IPS-11a (cell line): ENCODE data around the gene DDAH2.

Experiments
- H3K4me3 ChIP-seq: one replicate; pipeline ENCODE4 v1.5.1; 2013; ENCODE audit warnings: low read depth, low read length, control low read depth

DDAH2 gene

DNA sequence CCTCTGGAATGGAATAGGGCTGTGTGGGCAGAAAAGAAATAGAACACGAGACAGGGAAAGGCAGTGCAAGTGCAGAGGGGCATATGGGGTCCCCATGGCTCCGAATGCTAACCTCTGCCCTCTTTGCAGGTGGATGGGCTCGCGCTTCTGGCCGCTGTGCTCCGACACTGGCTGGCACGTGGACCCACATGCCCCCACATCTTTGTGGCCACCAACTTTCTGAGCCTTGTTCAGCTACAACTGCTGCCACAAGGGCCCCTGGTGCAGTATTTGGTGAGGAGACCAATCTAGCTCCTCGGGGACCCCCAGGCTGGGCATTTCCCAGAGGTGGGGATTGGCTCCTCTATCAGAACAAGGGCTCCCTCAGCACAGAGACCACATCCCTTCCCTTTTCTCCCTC, 32.2 kb upstream of the DDAH2 start:
- H3K4me3 ChIP-seq, result no peak overlapping the region

DNA sequence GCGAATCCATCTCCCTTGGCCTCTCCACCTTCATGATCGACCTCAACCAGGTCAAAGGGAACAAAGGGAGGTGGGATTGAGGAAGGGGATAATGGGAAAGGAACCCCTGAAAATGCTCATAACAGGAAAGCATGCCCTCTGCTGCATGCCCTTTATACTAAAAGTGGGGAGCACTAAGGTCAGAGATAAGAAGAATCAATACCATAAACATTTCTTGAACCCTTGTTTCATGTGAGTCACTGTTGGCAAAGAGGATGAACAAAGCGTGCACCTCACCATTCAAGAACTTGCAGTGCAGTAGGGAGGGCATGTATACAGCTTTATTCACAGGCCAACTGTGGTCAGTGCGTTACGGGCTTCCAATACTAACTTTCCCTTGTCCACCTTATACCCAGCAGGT, 31.7 kb upstream of the DDAH2 start:
- no peak overlapping the region for H3K4me3 ChIP-seq

DNA sequence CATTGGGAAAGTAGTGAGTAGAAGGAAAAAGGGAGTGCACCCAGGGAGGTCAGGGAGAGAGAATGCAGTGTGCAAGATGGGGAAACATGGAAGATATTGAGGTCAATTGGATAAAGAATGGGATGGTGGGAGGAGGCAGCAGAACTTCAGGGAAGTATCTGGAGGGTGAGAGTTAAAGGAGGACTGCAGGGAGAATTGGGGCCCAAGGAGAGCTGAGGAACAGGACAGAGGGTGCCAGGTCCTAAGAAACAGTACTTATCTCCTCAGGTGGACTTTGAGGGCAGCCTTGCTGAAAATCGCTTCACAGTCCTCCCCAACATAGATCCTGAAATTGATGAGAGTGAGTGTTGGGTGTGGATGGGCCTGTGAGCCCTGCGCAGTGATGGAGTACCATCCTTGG, 29.2 kb upstream of the DDAH2 start:
- H3K4me3 ChIP-seq, result no peak overlapping the region

DNA sequence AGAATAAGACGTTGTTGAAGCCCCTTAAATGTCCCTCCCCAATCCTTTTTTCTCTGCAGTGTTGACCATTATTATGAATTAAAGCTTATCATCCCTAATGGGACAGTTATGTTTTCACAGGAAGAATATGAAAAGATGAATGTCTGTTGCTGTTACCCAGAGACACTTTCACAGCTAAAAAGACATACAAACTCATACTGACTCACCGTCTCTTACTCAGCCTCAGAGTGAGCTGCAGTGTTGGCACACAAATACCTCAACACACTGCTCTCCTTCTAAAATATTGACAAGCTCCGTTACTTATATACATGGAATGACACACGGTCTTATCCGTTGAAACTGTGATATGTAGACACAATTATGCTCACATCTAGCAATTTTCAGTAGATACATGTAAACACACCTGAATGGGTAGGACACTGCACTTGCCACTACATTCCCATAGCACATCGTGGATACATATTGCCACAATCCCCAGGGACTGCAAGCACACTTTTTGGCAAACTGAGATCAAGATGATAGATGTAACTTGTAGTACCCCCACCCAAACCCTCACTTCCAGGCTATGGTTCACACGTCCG, 23.7 kb upstream of the DDAH2 start:
- no peak overlapping the region for H3K4me3 ChIP-seq

DNA sequence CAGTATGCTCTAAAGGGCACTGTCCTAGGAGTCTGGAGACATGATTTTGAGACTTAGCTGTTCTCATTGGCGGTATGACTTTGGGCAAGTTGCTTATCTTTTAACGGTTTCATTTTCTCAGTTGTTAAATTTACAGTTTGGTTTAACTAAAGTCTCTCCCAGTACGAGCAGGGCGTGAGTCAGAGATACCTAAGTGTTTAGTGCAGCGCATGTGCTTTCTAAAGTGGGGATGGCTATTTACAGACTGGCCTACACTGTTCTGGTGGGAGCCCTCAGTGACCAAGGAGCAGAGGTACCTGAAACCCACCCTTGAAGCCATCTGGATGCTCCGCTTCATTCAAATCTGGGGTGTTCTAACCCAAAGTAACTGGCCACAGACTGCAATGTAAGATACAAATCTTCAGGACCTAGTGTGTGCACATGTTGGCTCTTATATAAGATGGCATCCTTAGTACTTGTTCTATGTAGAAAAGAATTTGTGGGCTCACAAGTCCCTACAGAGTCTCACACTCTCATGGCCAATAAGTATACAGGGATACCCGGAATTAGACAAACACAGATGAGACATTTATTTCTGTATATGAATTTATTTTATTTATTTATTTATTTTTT, 21.4 kb upstream of the DDAH2 start:
- no peak overlapping the region for H3K4me3 ChIP-seq

DNA sequence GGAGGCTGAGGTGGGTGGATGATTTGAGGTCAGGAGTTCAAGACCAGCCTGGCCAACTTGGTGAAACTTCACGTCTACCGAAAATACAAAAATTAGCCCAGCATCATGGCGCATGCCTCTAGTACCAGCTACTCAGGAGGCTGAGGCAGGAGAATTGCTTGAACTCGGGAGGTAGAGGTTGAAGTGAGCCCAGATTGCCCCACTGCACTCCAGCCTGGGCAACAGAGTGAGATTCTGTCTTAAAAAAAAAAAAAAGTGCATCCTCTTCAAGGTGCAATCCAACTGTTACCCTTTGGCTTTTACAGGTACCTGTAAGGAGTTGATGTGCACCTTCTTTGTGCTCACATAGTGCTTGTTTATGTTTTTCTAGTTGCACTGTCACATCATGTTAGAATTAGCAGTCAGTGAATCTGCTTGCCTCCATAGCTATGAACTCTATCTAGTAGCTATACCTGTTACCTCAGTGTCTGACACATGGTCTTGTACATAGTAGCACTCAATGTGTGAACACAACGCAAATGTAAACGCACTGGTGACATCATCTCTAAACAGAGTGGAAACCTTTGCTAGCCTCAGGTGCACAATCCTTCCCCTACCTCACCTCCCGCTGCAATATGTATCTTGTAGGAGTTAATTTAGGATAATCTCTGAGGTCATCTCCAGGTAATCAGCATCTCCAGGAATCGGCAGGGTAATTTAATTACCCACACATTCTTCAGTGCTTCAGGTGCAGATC, 20.4 kb upstream of the DDAH2 start:
- H3K4me3 ChIP-seq, result no peak overlapping the region

DNA sequence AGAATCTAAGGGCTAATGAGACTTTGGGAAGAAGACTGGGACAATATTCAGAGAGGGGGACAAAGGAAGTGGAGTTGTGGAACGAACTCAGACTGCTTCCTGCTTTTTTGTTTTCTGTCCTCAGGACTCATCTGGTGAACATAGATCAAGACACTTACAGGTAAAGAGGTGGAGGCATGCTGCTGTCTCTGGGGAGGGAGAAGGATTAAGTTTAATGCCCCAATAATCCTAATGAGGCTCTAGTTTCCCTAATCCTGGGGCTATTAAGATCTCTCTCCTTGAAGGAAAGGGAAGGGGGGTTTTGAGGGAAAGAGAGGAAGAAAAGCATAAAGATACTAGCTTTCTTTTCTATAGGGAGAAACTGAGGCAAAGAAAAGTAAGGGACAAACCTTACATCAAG, 15.3 kb upstream of the DDAH2 start:
- no peak overlapping the region for H3K4me3 ChIP-seq

DNA sequence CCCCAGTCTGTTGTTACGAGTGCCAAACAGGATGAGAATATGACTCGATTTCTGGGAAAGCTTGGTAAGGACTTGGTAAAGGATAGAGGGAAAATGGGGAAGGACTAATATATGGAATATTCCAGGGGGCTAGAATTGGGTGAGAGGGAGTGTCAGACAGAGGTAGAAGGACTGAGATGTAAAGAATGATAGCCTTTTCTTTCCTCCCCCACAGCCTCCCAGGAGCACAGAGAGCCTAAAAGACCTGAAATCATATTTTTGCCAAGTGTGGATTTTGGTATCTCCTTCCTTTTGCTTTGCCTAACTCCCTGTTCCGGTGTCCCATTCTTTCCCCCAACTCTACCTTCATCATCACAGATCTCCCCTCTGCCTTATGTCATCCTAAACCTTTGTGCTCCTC, 13.8 kb upstream of the DDAH2 start:
- H3K4me3 ChIP-seq, result no peak overlapping the region

DNA sequence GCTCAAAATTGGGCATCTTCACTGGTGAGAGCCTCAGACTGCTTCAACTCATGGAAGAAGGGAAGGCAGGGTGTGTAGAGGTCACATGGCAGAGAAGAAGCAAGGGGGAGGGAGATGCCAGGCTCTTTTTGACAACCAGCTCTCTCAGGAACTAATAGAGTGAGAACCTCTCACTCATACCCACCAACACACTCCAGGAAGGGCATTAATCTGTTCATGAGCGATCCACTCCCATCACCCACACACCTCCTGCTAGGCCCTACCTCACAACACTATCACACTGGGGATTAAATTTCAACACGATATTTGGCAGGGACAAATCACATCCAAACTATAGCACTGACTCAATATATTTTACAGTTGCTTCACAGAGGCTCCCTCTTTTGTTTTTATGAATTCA, 12.7 kb upstream of the DDAH2 start:
- no peak overlapping the region for H3K4me3 ChIP-seq

DNA sequence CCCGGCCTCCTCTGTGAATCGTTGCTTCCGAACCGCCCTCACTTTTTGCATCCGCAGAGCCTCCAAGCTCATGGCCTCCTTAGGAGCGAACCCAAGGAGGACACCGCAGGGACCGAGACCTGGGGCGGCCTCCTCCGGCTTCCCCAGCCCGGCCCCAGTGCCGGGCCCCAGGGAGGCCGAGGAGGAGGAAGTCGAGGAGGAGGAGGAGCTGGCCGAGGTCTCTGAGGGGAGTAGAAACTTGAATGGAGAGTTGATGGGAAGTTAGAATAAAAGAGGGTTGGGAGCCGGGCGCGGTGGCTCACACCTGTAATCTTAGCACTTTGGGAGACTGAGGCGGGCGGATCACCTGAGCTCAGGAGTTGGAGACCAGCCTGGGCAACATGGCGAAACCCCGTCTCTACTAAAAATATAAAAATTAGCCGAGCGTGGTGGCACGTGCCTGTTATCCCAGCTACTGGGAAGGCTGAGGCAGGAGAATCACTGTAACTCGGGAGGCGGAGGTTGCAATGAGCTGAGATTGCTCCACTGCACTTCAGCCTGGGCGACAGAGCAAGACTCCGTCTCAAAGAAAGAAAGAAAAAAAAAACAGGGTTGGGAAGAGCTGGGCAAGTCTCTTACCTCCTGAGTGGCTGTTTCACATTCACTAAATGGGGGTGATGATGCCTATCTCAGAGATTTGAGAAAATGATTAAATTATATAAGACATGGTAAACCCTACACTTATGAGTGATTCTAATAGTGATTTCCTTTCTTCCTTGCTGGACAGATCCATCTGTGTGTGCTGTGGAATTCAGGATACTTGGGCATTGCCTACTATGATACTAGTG, 11.5 kb upstream of the DDAH2 start:
- peak overlapping the region; percentile 40 for H3K4me3 ChIP-seq

DNA sequence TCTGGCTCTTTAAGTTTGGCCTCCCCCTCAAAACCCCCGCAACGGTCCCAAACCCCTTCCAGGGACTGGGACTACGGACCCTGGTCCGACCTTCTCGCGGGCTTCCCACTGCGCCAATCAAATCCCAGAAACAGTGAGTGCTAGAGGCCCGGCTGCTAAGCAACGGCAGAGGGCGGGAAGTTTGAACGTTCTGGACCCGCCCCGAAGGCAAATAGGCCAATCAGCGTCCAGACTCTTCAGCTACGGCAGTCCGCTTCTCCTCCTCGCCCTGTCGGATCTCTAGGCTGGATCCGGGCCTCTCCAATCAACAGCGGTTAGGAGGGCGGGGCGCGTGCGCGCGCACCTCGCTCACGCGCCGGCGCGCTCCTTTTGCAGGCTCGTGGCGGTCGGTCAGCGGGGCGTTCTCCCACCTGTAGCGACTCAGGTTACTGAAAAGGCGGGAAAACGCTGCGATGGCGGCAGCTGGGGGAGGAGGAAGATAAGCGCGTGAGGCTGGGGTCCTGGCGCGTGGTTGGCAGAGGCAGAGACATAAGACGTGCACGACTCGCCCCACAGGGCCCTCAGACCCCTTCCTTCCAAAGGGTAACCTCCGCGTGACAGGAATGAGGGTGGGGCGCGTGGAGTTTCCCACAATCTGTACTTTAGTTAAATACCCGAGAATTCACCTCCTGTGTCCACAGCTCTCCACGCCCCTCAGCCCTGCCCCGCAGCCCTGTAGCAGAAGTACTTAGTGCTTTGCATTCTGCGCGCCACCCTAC, 10.7 kb upstream of the DDAH2 start, which contains the start of gene MSH5:
MSH5 (plus strand) TSS at position 367 of the 758 bp plus-strand sequence. CDS start 462 bp downstream, outside the sequence.
- peak within 1 kb of the TSS; percentile 40 for H3K4me3 ChIP-seq

DNA sequence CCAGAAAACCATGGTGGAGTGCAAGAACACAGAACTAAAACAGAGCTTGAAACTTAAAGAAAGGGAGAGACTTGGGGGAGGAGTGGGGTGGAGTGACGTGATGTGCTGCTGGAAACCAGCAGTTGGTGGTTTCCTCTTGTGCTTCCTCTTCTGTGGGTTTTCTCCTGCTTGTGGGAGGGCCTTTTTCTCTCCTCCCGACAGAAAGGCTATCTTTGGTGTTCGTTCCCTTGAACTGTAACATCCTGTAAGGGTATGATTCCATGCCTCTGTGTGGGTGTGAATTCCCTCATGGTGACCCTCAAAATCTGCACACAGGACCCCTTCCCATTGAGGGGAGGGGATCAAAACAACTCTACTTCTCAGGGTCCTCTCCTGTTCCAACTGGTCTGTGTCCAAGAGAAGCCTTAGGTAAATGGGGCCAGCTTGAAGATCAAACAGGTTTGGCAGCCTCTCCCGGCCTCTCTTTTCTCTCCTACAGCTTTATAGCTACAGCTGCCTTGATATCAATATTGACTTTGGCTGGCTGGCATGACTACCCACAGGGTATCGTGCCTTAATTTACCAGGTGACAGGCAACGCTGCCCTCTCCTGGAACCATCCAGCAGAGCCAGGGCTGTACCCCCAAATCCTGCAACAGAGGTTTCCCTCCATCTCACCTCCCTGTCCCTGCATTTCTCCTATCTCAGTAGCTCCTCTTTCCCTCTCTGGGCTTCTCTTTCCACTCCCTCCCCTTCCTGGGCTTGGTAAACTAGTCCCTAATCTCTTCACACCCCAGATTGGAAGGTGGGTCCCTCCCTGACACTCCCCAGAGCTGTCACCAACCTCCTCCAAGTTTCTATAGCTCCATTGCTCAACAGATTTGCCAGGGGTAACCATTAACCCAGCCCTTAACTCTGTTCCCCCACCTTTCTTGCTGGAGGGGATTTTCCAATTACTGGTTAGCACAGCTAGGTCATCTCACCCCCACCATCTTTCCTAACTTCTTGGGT, 9.2 kb upstream of the DDAH2 start:
- no peak overlapping the region for H3K4me3 ChIP-seq

DNA sequence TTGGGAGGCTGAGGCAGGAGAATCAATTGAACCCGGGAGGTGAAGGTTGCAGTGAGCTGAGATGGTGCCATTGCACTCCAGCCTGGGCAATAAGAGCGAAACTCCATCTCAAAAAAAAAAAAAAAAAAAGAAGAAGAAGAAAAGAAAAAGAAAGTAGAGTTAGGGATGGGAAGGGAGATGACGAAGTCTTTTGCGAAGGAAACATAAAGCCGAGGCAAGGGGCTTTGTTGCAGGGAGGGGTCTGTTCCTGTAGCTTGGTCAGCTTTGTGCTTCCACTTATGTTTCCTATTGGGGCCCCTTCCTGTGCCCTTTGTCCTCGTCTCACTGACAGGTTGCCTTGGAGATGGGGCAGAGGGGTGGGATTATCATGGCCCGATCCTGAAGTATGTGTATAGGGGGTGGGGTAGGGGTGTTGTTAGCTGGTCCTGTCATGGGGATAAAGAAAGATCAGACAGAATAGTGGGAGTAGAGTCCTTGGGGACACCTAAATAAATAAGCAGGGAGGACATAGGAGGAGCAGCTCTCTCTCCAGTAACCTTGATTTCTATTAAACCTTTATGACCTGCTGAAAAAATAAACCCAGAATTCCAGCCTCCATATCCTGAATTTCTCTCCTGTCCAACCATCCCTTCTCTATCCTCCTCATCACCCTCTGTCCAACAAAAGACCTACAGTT, 8.4 kb upstream of the DDAH2 start:
- H3K4me3 ChIP-seq, result no peak overlapping the region

DNA sequence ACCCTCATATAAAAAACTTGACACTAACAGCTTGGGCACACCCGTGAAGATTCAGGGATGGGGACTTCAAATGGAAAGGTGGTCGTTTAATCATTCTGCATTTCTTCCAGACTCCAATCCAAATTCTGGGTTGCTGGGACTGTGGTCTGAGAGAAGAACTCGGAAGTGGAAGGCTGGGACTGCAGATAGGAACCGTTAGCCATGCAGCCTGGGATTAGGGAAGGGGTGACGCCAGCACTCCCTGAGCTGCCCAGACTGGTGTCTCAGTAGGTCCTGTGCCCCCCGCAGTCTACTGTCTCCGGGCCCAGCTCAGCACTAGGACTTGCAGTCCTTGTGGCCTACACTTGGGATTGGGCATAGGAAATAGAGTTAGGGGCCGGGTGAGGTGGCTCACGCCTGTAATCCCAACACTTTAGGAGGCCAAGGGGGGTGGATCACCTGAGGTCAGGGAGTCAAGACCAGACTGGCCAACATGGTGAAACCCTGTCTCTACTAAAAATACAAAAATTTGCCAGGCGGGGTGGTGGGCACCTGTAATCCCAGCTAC, 7.7 kb upstream of the DDAH2 start:
- H3K4me3 ChIP-seq, result peak overlapping the region; percentile 83

DNA sequence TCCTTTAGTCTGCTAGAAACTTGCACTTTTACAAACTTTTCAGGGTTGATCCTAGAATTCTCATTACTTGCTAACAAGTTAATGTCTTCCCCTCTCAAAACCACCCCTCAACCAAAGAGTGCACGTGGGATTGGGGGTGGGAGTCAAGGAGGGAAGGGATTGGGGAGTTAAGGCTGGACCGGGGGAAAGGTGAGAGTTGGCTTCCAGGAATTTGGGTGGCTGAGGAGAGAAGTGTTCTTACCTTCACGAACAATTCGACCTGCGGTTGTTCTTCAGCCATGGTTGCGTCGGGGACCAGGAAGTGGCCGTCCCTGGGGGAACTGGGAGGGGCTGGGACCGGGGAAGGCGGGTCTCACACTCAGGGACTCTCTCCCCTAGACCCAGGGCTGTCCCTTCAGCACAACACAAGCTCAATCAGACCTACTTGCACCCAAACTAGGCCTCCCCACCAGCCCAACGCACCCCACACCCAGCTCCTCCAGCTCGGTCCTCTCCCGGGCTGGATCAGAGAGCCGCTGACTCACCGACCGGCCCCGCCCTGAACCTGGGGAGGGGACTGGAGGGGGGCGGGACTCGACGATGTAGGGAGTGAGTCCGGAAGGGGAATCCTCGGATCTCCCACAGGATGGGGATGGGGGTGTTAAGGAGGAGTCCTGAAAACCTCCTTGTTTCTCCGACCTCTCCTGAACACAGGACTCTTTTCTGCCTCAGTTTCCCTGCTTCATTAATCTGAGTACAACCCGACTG, 7.1 kb upstream of the DDAH2 start, which contains the start of gene CLIC1:
CLIC1 (minus strand) TSS at position 510 of the 747 bp plus-strand sequence; CDS start at position 280, 230 bp downstream.
- H3K4me3 ChIP-seq, result peak within 1 kb of the TSS; percentile 83

DNA sequence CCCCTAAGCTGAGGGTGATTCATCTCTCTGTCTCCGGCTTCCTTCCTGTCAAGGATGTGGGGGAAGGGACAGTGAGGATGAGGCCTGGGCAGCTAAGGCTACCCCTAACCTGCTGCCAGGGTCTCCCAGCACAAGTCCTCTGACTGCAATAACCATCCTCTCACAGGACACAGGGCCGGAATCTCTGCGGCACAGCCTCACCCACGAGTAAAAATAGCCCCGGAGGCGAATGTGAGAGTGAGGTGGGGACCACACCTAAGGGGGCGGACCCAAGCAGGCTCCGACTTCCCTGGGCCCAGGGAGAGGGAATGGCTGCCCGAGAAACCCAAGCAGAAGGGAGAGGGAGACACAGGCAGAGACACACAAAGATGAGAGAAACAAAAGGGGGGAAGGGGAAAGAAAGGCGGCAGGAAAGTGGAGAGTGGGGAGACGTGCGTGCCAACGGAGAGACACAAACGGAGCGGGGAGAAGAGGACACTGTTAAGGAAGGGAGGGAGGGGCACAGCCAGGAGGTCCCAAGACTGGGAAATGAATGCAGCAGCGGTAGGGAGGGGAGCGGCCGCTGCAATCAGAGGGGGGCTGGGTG, 5.8 kb upstream of the DDAH2 start:
- peak overlapping the region; percentile 83 for H3K4me3 ChIP-seq

DNA sequence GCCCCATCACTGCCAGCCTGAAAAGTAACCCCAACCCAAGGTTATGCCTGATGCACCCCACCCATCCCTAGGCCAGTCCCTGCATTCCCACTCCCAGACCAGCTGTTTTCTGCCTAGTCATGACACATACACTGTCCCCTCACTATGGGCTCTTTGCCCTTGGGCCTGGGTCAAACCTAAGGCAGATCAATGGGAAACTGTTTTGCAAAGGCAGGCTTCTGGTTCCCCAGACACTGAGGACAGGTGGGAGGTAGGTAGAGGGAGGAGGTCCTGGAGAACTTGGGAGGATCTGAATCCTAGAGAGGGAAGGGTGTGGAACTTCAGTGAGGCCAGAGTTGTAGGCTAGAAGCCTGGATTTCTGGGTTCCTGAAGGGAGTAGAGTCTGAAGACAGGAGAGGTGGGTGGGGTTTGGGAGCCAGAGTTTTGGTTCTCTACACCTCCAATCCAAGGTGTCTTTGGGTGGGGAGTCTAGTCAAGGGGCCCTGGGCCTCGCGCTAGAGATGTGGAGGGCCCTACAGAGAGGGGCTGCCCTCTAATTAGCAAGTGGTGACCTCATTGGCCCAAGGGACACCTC, 5.2 kb upstream of the DDAH2 start:
- H3K4me3 ChIP-seq, result peak overlapping the region; percentile 83
